Astrocyte (in vitro differentiated cells and primary cell): ENCODE results near the gene NUP98. TPM values are rescaled to one million over a fixed set of nuclear protein-coding genes. Genes with fewer than 3 reads are reported as not detected.
A peak's percentile ranks its signal among the peaks of the same experiment; 100 is the strongest.

Source experiments
- DNase-seq: peaks from one replicate; pipeline ENCODE4 v3.0.0-alpha.2; 2010; ENCODE audit warnings: low read depth
- FAIRE-seq: peaks from 2 replicates; lab custom pipeline; 2011; peaks lifted over from hg19 to GRCh38; lab: Jason Lieb, UNC
- H2AFZ ChIP-seq: 2 replicates; pipeline ENCODE4 v1.6.0; 2012; ENCODE audit warnings: low read depth, low read length, inconsistent platforms
- H3K27ac ChIP-seq: 2 replicates; pipeline ENCODE4 v1.5.1; 2011; ENCODE audit warnings: low read depth, low read length, inconsistent platforms
- H3K27me3 ChIP-seq: 2 replicates; pipeline ENCODE4 v1.6.0; 2011; ENCODE audit warnings: low read length, inconsistent platforms; ENCODE audit not compliant: insufficient read depth
- H3K36me3 ChIP-seq: 2 replicates; pipeline ENCODE4 v1.5.1; 2011; ENCODE audit warnings: low read length, inconsistent platforms; ENCODE audit not compliant: insufficient read depth
- H3K4me1 ChIP-seq: 2 replicates; pipeline ENCODE4 v1.5.1; 2011; ENCODE audit warnings: low read length, inconsistent platforms; ENCODE audit not compliant: insufficient read depth
- H3K4me2 ChIP-seq: 2 replicates; pipeline ENCODE4 v1.6.0; 2012; ENCODE audit warnings: low read length, inconsistent platforms
- H3K4me3 ChIP-seq: 2 replicates; pipeline ENCODE4 v1.5.1; 2011; ENCODE audit warnings: low read depth, mild to moderate bottlenecking, low read length, inconsistent platforms; ENCODE audit not compliant: insufficient read depth
- H3K79me2 ChIP-seq: 2 replicates; pipeline ENCODE4 v1.6.0; 2012; ENCODE audit warnings: mild to moderate bottlenecking, low read length, inconsistent platforms; ENCODE audit not compliant: insufficient read depth
- H3K9ac ChIP-seq: 2 replicates; pipeline ENCODE4 v1.6.0; 2012; ENCODE audit warnings: mild to moderate bottlenecking, low read length, inconsistent platforms
- H3K9me3 ChIP-seq: 2 replicates; pipeline ENCODE4 v1.5.1; 2012; ENCODE audit warnings: low read depth, mild to moderate bottlenecking, low read length, inconsistent platforms; ENCODE audit not compliant: insufficient read depth
- H4K20me1 ChIP-seq: 2 replicates; pipeline ENCODE4 v1.6.0; 2012; ENCODE audit warnings: low read length, inconsistent platforms; ENCODE audit not compliant: insufficient read depth
- H3K27ac Mint-ChIP-seq: one replicate; pipeline ENCODE4 v1.8.0; 2021; ENCODE audit warnings: mild to moderate bottlenecking, mixed read lengths; ENCODE audit not compliant: unreplicated experiment
- H3K27me3 Mint-ChIP-seq: one replicate; pipeline ENCODE4 v1.8.0; 2021; ENCODE audit warnings: low read depth, mixed read lengths; ENCODE audit not compliant: unreplicated experiment
- H3K36me3 Mint-ChIP-seq: one replicate; pipeline ENCODE4 v1.8.0; 2021; ENCODE audit warnings: low read depth, mixed read lengths; ENCODE audit not compliant: unreplicated experiment
- H3K4me1 Mint-ChIP-seq: one replicate; pipeline ENCODE4 v1.8.0; 2021; ENCODE audit warnings: low read depth, mixed read lengths; ENCODE audit not compliant: unreplicated experiment
- H3K4me3 Mint-ChIP-seq: one replicate; pipeline ENCODE4 v1.8.0; 2021; ENCODE audit warnings: mild to moderate bottlenecking, moderate library complexity, mixed read lengths; ENCODE audit not compliant: unreplicated experiment
- H3K9me3 Mint-ChIP-seq: one replicate; pipeline ENCODE4 v1.8.0; 2021; ENCODE audit warnings: mild to moderate bottlenecking, mixed read lengths; ENCODE audit not compliant: unreplicated experiment
- CTCF ChIP-seq: IDR thresholded peaks from 2 replicates; pipeline ENCODE4 v1.5.1; 2011; ENCODE audit warnings: low read depth, mild to moderate bottlenecking, inconsistent platforms, low read length, moderate library complexity; ENCODE audit not compliant: insufficient read depth
- EZH2 ChIP-seq: IDR thresholded peaks from 2 replicates; pipeline ENCODE4 v1.6.1; 2012; ENCODE audit warnings: mild to moderate bottlenecking, low read length, inconsistent platforms; ENCODE audit not compliant: insufficient read depth
- total RNA-seq: library from RNA; stranded (reverse); gene quantifications from 2 replicates; pipeline ENCODE4 v1.2.1, GENCODE V29; 2021

Gene NUP98
- total RNA-seq, 1 donor from 2014 or later = 81.2 TPM

GRCh38 chr11:3722100-3722499 is 75.3 kb downstream of the NUP98 start:
- Histone ChIP-seq H3K4me1 (peaks cover 11% of the 10 kb centered on the region), H3K79me2 (peaks cover 2% of the 10 kb centered on the region), H3K4me2 (no peak overlapping the region), H3K36me3 (peaks cover 50% of the 10 kb centered on the region), H3K4me3 (no peak overlapping the region), H3K9me3 (no peaks in the 10 kb centered on the region), H3K27me3 (no peaks in the 10 kb centered on the region), H2AFZ (no peak overlapping the region), H4K20me1 (no peaks in the 10 kb centered on the region), H3K9ac (no peak overlapping the region), H3K27ac (peak overlapping the region; percentile 91)
- TF ChIP-seq EZH2 = no peak
- TF ChIP-seq CTCF = no peak
- DNase-seq (no peak), FAIRE-seq (no peak)
- Mint-ChIP-seq H3K27ac (no peak overlapping the region), H3K36me3 (peaks cover 17% of the 10 kb centered on the region), H3K9me3 (no peaks in the 10 kb centered on the region), H3K27me3 (no peaks in the 10 kb centered on the region), H3K4me1 (peaks cover 2% of the 10 kb centered on the region), H3K4me3 (no peak overlapping the region)

GRCh38 chr11:3720997-3721396 is 76.4 kb downstream of the NUP98 start:
- no peaks in the 10 kb centered on the region for H3K27me3 ChIP-seq
- H3K4me1 ChIP-seq = peaks cover 11% of the 10 kb centered on the region
- no peak overlapping the region for H3K27ac Mint-ChIP-seq
- no peak for TF ChIP-seq CTCF
- TF ChIP-seq EZH2 = no peak
- H3K27me3 Mint-ChIP-seq = no peaks in the 10 kb centered on the region
- H3K4me1 Mint-ChIP-seq = peaks cover 2% of the 10 kb centered on the region
- H3K4me3 ChIP-seq = no peak overlapping the region
- no peaks in the 10 kb centered on the region for H3K9me3 Mint-ChIP-seq
- peaks cover 2% of the 10 kb centered on the region for H3K79me2 ChIP-seq
- no peak overlapping the region for H2AFZ ChIP-seq
- no peak overlapping the region for H3K27ac ChIP-seq
- H3K4me2 ChIP-seq = no peak overlapping the region
- FAIRE-seq (no peak), DNase-seq (no peak)
- H3K4me3 Mint-ChIP-seq = no peak overlapping the region
- no peaks in the 10 kb centered on the region for H4K20me1 ChIP-seq
- peaks cover 52% of the 10 kb centered on the region for H3K36me3 ChIP-seq
- peaks cover 17% of the 10 kb centered on the region for H3K36me3 Mint-ChIP-seq
- H3K9me3 ChIP-seq = no peaks in the 10 kb centered on the region
- no peak overlapping the region for H3K9ac ChIP-seq

DNA sequence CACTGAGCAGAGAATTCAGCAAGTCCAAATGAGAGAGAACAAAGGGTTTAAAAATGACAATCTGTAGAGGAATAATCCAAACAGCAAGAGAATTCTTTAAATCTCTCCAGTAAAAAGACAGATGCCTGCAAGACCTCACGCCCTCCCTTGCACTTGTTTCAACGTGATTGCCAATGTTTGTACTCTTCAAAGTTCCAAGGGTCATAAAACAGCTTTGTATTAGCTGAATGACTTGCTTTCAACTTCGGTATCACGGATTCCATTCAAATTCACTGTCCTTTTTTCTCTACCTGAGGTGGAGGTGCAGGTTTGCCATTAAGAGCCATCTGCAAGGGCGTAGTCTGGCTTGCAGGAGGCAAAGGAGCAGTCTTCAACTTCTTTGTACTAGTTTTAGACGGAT is 85.1 kb downstream of the NUP98 start:
- H3K4me3 Mint-ChIP-seq = no peak overlapping the region
- no peak overlapping the region for H2AFZ ChIP-seq
- no peaks in the 10 kb centered on the region for H3K9me3 Mint-ChIP-seq
- H3K27ac ChIP-seq = no peak overlapping the region
- FAIRE-seq (no peak), DNase-seq (no peak)
- peaks cover 36% of the 10 kb centered on the region for H3K36me3 ChIP-seq
- no peak overlapping the region for H3K4me3 ChIP-seq
- TF ChIP-seq EZH2 (no peak), CTCF (no peak)
- no peaks in the 10 kb centered on the region for H3K27me3 ChIP-seq
- H3K36me3 Mint-ChIP-seq = peaks cover 7% of the 10 kb centered on the region
- H3K27me3 Mint-ChIP-seq = no peaks in the 10 kb centered on the region
- H3K27ac Mint-ChIP-seq = no peak overlapping the region
- no peaks in the 10 kb centered on the region for H3K9me3 ChIP-seq
- H4K20me1 ChIP-seq = peaks cover 9% of the 10 kb centered on the region
- no peaks in the 10 kb centered on the region for H3K4me1 ChIP-seq
- H3K9ac ChIP-seq = no peak overlapping the region
- no peak overlapping the region for H3K4me2 ChIP-seq
- H3K4me1 Mint-ChIP-seq = peaks cover 9% of the 10 kb centered on the region
- peaks cover 8% of the 10 kb centered on the region for H3K79me2 ChIP-seq
